Non-pigmented ciliary epithelial cell (primary cell): ENCODE measurements around the gene ZRANB2.

ENCODE experiments used
- DNase-seq: peaks from one replicate; pipeline ENCODE4 v3.0.0-alpha.2; 2010; ENCODE audit warnings: low read depth

ZRANB2 gene, protein sequence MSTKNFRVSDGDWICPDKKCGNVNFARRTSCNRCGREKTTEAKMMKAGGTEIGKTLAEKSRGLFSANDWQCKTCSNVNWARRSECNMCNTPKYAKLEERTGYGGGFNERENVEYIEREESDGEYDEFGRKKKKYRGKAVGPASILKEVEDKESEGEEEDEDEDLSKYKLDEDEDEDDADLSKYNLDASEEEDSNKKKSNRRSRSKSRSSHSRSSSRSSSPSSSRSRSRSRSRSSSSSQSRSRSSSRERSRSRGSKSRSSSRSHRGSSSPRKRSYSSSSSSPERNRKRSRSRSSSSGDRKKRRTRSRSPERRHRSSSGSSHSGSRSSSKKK

DNA sequence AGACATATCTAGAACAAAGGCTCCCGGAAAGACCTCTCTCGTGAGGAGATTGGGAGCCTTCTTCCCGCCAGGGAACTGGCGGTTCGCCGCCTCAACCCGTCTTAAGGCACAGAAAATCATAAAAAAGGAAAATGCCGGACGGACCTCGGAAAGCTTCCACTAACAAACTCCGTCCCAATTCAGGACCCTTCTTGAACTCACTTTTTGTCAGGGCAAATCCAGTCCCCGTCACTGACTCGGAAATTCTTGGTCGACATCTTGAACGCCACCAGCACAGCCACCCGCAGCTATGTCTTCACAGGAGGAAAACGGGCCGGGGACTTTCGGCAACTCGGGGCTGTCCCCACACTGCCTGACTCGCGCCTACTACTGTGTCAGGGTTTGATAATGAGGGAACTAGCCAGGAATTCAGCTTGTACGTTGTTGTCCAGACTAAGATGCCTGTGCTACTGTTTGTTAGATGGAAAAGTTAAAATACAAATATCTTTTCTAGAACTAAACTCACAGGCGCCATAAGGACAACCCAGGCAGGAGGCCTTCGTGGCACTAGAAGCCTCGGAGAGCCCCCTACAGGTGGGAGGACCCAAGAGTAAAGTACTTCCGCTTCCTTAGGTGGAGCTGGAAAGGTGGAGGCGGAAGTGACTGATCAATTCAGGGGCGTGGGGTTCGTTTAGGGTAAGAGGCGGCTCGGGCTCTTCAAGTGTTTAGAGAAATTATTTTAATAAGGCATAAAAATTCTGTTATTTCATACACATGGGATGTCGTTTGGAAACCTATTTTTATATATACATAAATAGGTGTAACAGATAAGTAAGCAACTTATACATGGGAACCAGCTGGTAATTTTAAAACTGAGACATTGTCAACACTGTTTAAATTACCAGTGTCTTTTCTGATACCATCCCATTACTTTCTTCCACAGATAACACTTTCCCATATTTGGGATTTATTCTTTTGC lies at the start of gene ZRANB2:
TSS of gene ZRANB2 (minus strand) at position 297 of the 958 bp plus-strand sequence. CDS start at position 257, 40 bp downstream.
- peak; percentile 87 for DNase-seq

DNA sequence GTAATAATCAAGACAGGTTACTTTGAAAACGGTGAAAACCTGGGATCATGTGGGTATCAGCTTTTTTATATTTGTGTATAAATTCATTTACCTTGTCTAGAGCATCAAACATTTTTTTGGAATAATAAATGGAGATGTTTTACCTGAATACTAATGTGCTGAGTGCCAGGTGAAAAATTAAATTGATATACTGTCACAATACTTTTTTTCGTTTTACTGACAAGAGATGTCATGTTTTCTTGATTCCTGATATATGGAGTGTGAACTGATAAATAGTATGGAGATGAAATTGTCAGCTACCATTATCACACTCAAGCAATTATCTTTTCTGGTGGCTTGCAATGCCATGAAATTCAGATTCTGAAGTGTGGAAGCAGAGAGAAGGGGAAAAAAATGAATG lies 47.2 kb upstream of the ZRANB2 start:
- DNase-seq, result no peak

DNA sequence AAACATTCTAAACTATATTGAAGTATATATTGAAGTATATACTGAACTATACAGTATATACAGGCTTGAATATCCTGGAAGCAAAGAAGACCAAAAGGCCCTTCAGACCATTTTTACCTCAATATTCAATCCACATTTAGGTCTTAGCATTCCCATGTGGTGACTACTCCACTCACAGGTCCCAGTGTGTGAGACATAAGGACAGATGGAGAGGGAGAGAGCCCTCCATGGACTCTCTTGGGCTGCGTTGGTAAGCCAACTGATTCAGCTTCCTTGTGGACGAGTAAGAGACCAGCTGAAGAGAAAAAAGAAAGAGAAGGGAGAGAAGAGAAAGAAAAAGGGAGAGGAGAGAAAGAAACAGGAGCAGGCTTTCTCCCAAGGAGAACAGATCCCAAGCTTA lies 37.3 kb upstream of the ZRANB2 start:
- DNase-seq, result no peak

DNA sequence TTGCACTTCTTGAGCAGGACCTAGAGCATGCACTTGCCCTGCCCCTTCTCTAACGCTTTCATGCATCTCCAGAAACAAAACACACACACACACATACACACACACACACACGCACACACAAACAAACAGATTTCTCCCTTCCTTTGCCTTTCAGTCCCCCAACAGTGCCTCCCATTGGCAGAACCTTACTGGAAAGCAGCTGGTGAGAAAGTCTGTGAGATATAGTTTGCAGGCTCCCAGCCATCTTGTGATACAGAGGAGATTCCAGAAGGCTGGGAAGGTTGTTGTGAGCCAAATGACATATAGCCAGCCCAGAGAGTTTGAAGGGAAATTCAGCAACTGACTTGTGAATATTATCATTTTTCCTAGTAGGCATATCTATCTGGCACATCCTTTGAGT lies 35.9 kb upstream of the ZRANB2 start:
- DNase-seq, result no peak

DNA sequence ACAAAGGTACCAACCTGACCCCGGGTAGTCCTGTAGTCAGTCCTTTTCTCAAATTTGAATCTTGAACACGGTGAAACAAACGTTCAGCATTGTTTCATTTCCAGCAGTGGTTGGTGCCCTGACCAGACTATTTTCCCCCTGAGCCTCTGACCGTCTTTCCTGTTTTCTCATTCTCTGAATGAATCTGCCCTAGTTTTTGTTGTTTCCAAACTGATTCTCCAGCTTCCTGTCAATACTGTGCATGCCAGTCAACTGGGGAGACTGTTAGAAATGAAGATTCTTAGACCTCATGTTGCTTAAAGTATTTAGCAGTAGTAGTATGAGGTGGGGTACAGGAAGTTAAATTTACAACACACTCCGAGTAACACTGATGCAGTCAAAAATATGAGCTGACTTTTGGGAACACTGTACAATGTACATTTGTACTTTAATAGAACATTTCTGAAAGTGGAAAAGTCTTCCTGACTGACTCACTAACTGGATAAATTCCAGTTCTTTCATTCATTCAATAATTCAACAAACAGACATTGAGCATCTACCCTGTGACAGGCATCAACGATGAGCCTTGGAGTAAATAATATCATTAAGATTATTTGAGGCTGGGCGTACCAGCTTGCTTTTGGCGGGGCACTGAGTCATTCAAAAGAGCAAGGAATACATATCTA lies 26.0 kb upstream of the ZRANB2 start:
- DNase-seq, result no peak

DNA sequence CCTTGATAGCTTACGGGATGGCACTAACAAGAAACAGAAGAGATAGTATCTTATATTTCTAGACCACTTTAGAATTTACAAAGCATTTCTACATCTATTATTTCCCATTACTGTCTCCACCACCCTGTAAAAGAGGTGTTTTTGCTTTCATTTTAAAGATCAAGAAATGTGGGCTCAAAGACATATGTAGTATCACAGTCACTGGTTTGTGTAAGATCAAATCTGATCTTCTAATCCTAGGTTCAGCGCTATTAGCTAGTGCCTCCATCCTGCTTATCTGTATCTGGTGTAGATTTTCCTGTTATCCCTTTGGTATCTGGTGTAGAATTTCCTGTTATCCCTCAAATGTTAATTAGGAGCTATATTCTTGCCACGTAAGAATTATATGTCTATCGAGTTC lies 23.6 kb upstream of the ZRANB2 start:
- no peak for DNase-seq

DNA sequence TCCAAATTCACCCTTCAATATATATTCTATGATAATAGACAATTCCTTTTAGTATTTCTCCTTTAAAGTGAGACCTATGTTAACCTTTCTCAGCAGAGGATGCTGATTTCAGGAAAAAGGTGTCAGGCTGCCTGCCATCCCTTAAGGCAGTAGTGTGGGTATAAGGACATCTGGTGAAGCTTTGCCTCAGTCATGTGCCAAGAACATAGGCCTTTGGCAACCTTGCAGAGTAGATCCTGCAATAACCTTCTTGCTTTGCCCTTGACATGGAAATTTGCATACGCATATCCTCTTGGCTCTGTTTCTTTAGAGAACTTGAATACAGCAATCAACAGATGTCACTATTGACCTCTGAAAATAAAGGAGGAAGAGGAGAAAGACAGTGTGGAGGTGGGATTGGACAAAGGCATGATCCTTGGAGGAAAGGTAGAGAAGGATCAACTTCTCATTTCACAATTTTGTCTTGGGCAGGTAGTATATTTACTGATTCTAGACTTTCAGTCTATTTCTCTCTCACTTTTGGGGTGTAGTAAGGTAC lies 21.1 kb upstream of the ZRANB2 start:
- no peak for DNase-seq

DNA sequence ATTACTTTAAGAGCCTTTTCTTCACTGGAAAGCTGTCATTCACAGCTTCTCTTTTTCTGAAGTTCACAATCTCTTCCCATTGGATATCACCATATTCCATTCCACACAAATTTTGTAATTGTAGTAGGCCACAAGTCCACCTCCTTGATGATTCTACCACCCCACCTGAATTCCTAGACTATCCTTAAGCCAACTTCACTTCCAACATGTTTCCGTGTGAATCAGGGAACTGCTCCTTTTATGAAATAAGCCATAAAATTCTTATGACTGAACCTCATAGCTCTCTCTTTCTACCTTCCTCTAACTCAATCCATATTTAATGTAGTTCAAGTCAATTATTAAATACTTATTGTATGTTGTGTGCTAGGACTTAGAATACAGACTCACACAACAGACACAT lies 16.6 kb upstream of the ZRANB2 start:
- no peak for DNase-seq

DNA sequence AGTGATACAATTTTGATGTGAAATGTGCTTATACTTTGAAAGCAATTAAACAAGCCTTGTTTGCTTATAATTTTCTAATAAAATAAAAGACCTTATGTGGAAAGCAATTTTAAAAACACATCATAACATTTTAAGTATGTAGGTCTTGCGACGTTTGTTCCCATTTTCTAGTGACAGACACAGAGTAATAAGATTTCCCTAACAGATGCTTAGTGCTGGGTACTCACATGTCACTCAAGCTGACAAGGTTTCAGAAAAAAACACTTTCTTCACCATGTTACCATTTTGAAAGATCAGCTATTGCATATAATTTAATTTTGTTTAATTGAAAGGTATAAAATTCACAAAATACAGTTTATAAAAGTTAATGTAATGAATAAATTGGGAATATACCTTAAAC lies 14.1 kb upstream of the ZRANB2 start:
- DNase-seq, result no peak

DNA sequence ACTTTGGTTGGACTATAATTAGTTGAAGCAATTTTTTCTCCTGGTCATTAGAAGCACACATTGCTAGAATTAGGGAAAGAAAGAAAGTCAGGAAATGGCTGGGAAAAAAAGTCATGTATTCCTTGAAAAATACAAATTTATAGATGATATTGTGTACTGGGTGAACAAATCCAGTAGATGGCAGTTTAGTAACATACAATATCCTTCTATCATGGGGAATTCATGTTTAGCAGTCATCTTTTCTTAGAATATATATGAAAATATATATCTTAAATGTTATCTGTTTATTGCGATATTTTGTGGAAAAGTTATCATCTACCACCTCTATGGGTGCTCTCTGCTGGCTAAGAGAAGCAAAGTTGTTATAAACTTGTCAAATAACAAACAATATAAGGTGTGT lies 13.1 kb upstream of the ZRANB2 start:
- DNase-seq, result no peak

DNA sequence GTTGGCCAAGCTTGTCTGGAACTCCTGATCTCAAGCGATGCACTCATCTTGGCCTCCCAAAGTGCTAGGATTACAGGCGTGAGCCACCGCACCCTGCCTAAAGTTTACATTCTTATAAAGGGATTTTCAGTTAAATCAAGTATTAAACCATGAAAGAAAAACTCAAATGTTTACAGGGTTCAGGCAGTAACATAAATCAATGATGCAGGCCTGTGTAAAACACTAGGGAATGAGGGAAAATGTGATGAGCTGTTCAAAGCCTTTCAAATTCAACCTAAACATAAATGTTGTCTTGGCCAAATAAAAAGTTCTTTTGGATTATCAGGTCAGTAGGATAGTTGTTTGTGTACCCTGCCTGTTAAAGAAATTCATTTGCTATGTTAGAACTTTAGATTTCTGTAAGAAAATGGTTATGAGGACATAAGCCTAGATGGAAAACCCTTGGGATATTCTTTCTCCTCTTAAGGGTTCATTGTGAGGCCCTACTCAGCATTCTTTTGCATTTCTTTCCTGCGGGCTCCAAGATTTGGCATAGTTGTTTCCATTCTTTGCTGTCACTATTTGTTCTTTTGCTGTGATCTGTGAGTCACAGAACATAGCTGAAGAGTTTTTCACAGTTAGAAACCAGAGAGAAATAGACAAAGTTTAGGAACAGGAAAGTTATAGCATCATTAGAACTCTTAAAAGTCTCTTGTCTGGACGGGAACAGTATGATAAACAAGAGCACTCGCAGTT lies 8.9 kb upstream of the ZRANB2 start:
- peak; percentile 51 for DNase-seq

DNA sequence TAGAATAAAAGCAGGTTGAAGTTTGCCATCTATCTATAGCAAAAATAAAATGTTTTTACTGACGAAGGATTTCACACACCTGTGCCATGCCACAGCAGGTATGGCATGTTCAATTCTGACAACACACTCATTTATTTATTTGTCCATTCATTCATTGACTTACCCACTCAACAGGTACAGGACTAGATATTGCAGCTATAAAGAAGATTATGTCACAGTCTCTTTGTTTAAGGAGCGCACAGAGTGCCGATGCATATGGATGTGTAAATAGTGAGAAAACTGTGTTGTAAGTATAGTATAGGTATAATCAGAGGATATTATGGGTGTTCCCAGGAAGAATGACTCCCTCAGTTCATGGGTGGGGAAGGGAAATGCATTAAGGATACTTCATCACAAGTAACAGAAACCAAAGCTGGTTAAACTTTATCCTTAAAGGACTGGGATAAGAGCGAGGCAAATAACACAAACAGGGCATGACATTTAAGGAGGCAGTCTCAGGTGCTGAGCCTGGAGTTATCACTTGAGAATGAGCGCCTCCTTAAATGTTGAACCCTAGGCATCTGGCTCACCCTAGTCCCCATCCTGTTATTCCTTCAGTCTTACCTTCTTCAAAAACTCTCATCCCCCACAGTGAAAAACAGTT lies 7.9 kb upstream of the ZRANB2 start:
- DNase-seq, result no peak

DNA sequence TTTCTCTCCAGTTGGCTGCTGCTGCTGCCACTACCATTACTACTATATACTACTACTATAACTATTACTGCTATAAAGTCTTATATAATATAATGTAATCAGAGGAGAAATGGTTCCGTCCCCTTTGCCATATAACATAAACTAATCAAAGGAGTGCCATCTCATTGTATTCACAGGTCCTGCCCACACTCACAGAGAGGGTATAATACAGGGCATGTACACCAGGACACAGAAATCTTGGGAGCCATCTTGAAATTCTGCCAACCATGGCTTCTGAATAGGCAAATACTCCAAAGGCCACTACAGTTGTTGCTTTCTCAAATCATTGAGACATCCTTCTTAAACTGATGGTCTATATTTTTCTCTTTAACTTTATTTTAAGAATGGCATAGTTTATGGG lies 6.9 kb upstream of the ZRANB2 start:
- DNase-seq, result no peak

DNA sequence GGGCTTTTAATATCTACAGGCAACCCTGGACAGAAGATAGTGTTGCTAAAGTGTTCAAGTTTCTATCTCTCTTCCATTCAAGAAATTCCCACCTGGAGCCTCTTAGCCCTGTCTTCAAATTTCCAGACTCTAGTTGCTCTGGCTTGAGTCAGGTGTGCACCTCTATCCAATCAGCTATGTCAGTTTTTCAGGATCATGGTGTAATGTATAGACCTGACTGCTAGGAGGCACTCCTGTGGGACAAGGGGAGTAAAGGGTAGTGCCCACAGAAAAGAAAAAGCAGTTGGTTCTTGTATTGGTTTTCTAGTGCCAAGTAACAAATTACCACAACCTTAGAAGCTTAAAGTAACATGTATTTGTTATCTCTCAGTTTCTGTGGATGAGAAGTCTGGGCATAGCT lies 6.2 kb upstream of the ZRANB2 start:
- DNase-seq, result no peak

DNA sequence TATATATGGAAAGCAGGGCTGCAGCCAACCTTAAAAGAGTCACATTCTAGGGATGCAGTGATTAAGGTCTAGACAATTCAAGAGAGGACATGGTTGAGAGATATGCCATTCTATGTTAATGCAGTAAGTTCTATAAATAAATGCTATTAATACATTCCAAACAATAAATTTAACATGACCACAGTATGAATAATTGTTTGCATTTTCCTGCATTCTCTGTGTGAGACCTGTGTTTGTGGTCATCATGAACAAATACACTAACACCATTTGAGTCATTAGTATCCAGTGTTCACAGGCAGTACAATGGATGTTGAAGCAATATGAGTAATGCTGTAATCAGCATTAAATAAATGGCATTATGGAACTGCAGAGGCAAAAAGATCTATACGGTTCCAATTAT lies 5.5 kb upstream of the ZRANB2 start:
- peak; percentile 57 for DNase-seq

DNA sequence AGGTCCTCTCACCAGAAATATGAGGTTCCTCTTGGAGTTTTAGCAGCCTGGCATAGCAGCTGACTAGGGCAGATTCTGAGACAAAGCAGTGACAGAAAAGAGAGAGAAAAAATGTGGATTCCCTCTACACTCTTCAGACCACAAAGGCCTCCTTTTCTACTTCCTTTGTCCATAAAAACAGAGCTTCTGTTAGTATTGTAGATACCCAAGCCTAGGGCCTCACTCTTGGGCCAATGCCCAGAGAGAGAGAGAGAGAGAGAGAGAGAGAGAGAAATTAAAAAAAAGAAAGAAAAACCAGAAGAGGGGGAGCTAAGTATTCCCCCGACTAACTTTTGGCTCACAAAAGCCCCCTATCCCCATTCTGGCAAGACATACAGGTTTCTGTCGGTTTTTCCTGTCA lies 2.4 kb upstream of the ZRANB2 start:
- no peak for DNase-seq

DNA sequence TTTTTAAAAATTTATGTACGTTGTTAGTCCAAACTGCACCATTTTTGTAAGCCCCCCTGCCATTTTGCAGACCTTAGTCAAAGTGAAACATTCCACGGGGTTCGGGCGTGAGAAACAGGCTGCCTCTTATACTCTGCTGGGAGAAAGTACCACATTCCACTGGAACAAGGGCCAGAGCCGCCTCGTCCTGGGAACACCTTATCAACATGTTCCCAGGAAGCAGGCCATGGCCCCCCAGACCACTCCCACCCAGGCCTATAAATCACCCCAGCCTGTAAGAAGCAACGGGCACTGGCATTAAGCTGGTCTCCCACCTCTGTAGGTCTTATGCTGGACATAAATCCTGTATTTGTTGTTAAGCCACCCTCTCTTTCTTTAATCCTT lies 854 bp upstream of the ZRANB2 start:
- no peak for DNase-seq

DNA sequence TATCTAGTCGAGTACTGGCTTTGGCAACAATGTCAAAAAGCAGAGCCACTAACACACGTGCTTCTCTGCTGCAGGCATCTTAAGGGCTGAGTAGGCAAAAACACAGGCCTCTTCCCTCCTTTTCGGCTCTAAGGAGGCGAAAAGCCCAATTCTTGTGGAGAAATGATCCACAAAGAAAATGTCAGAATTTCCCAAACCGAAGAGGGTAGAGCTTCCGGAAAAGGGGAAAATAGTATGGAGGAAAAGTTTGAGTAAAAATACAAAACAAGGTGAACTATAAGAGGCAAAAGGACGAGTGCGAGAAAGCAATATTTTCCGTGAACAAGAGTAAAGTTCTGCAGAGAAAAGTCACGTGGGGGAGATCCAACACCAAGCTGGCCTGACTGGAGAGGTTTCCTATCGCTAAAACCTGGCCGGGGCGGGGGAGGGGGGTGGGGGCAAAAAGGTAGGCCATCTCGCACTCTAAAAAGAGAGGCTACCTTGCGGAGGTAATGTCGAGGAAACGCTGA lies 551 bp downstream of the ZRANB2 start:
- DNase-seq, result no peak

DNA sequence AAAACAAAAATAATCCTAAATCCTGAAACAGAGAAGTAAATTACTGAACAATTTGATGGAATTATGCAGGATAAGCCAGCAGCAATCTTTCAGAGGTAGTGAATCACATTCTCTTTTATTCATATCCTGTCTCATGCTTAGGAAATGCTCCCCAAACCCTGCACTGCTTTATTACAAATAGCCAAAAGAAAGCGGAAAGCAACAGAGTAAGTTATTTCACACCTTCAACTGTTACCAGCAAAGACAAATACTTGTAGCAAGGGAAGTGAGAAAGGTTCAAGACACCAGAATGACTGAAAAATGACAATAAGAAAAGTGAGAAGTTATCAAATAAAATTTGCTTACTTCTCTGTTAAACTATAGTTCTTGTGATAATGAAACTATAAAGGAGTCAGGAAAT lies 6.2 kb downstream of the ZRANB2 start:
- no peak for DNase-seq

DNA sequence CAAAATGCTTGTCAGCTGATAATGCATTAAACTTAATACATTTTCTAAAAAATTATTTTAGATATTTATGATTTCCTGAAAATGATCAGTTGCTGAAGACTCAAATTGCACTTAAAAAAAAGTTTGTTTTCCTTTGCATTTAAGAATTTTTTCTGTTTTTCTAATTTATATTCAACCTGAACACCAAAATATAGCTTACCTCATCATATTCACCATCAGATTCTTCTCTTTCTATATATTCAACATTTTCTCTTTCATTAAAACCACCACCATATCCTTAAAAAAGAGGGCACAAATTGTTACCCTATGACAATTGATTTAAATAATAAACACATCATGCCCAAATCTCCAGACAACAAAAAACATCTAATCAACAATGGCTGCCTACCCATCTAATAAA lies 8.6 kb downstream of the ZRANB2 start:
- no peak for DNase-seq

DNA sequence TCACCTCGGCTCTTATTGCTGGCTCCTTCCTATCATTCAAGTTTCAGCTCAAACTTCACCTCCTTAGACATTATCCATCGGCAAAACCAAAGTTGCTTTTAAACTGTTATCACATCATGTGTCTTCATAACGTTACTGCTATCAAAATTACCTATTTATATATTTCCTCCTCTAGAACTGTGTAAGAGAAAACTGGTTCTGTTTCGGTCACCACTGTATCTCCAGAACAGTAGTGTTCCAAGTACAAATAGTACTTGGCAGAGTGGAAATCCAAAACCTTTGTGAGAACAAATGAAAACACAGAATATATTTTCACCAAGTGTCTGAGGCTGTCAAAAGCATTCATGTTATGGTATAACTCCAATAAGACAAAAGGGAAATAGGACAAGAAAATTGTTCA lies 9.1 kb downstream of the ZRANB2 start:
- no peak for DNase-seq
